DOHH2 (cell line): ENCODE results near the gene SERP2.

Experiments
- H3F3A ChIP-seq: fragments of 200-600 bp; sonication (generic), shearing (Covaris generic); 2 replicates; pipeline ENCODE4 v1.6.0; 2016; ENCODE audit warnings: antibody characterized with exemption, mild to moderate bottlenecking; ENCODE audit not compliant: control insufficient read depth, insufficient read depth
- H3K27ac ChIP-seq: fragments of 200-600 bp; sonication (generic); 2 replicates; pipeline ENCODE4 v1.5.1; 2014; ENCODE audit warnings: low read depth, mild to moderate bottlenecking, low read length, moderate library complexity
- H3K27me3 ChIP-seq: fragments of 200-600 bp; sonication (generic); 2 replicates; pipeline ENCODE4 v1.6.1; 2014; ENCODE audit warnings: mild to moderate bottlenecking, low read length, mixed read lengths; ENCODE audit not compliant: control insufficient read depth
- H3K36me3 ChIP-seq: fragments of 200-600 bp; sonication (generic); 2 replicates; pipeline ENCODE4 v1.6.1; 2014; ENCODE audit warnings: mild to moderate bottlenecking, low read length, moderate library complexity, mixed read lengths; ENCODE audit not compliant: control insufficient read depth
- H3K4me1 ChIP-seq: fragments of 200-600 bp; sonication (generic); 2 replicates; pipeline ENCODE4 v1.6.1; 2014; ENCODE audit warnings: mild to moderate bottlenecking, low read length, mixed read lengths; ENCODE audit not compliant: control insufficient read depth
- H3K4me2 ChIP-seq: fragments of 200-600 bp; sonication (generic); 2 replicates; pipeline ENCODE4 v1.6.0; 2014; ENCODE audit warnings: mild to moderate bottlenecking, low read length, moderate library complexity
- H3K4me3 ChIP-seq: fragments of 200-600 bp; sonication (generic); 2 replicates; pipeline ENCODE4 v1.5.1; 2014; ENCODE audit warnings: mild to moderate bottlenecking, low read length, mixed read lengths
- H3K79me2 ChIP-seq: fragments of 200-600 bp; sonication (generic); 2 replicates; pipeline ENCODE4 v1.6.1; 2014; ENCODE audit warnings: mild to moderate bottlenecking, low read length, mixed read lengths; ENCODE audit not compliant: control insufficient read depth
- H3K9me2 ChIP-seq: fragments of 200-600 bp; sonication (generic); replicated peaks from 2 replicates; pipeline ENCODE4 v1.6.1; 2014; ENCODE audit warnings: mild to moderate bottlenecking, low read length, mixed read lengths; ENCODE audit not compliant: control insufficient read depth
- H3K9me3 ChIP-seq: fragments of 200-600 bp; sonication (generic); 2 replicates; pipeline ENCODE4 v1.6.1; 2014; ENCODE audit warnings: antibody characterized with exemption, low read length, mixed read lengths; ENCODE audit not compliant: control insufficient read depth, insufficient read depth
- H4K20me1 ChIP-seq: fragments of 200-600 bp; sonication (generic); 2 replicates; pipeline ENCODE4 v1.6.0; 2014; ENCODE audit warnings: low read depth, mild to moderate bottlenecking, antibody characterized with exemption, low read length, moderate library complexity; ENCODE audit not compliant: control insufficient read depth, insufficient read depth
- EZH2phosphoT487 ChIP-seq: fragments of 200-600 bp; sonication (generic); IDR thresholded peaks from 2 replicates; pipeline ENCODE4 v1.6.1; 2017; ENCODE audit warnings: borderline replicate concordance, mild to moderate bottlenecking, antibody characterized with exemption, low read length, moderate library complexity, mixed read lengths
- TF ChIP-seq, protein P1 (sequence below): fragments of 200-600 bp; sonication (generic); IDR thresholded peaks from one replicate; pipeline ENCODE4 v1.5.1; 2014; ENCODE audit warnings: antibody characterized with exemption, mild to moderate bottlenecking, low read depth, low read length; ENCODE audit not compliant: poor library complexity, severe bottlenecking

Gene SERP2

DNA sequence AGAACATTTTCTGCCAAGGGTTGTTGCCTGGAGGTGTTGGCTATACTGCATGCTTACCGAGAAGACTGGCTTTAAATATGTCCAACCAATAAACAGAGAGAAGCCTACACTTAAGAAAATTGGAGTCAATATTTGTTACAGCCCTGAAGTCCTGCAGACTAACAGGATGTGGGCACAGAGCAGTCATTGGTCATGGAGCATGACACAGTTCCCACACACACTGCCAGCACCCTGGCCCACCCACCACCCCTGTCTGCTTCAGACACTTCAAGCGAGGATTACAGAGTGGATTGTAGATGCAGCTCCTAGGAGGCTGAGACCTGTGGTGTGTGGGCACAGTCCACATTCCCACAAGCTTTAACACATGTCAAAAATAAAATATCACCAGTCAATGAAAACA is 21.0 kb upstream of the SERP2 start:
- Histone ChIP-seq H3K4me3 (peak overlapping the region; percentile 59), H3K9me2 (no peaks in the 10 kb centered on the region), H3K27ac (peak overlapping the region; percentile 41), H3K27me3 (no peaks in the 10 kb centered on the region), H4K20me1 (no peaks in the 10 kb centered on the region), H3K36me3 (no peaks in the 10 kb centered on the region), H3K9me3 (no peaks in the 10 kb centered on the region), H3F3A (peaks cover 3% of the 10 kb centered on the region; the same call in 1 of the 2 replicates), H3K79me2 (no peaks in the 10 kb centered on the region), H3K4me1 (peaks cover 44% of the 10 kb centered on the region), H3K4me2 (peak overlapping the region; percentile 78)
- TF ChIP-seq, protein P1, sequence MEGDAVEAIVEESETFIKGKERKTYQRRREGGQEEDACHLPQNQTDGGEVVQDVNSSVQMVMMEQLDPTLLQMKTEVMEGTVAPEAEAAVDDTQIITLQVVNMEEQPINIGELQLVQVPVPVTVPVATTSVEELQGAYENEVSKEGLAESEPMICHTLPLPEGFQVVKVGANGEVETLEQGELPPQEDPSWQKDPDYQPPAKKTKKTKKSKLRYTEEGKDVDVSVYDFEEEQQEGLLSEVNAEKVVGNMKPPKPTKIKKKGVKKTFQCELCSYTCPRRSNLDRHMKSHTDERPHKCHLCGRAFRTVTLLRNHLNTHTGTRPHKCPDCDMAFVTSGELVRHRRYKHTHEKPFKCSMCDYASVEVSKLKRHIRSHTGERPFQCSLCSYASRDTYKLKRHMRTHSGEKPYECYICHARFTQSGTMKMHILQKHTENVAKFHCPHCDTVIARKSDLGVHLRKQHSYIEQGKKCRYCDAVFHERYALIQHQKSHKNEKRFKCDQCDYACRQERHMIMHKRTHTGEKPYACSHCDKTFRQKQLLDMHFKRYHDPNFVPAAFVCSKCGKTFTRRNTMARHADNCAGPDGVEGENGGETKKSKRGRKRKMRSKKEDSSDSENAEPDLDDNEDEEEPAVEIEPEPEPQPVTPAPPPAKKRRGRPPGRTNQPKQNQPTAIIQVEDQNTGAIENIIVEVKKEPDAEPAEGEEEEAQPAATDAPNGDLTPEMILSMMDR: no peak
- TF ChIP-seq EZH2phosphoT487: no peak

- H3K27ac ChIP-seq: no peak overlapping the region
- H3K9me3 ChIP-seq: no peaks in the 10 kb centered on the region
- no peaks in the 10 kb centered on the region for H3K79me2 ChIP-seq
- peaks cover 61% of the 10 kb centered on the region for H3K4me1 ChIP-seq
- H3K27me3 ChIP-seq: no peaks in the 10 kb centered on the region
- peaks cover 3% of the 10 kb centered on the region; the same call in 1 of the 2 replicates for H3F3A ChIP-seq
- H3K4me3 ChIP-seq: no peak overlapping the region
- no peaks in the 10 kb centered on the region for H3K36me3 ChIP-seq
- no peak overlapping the region for H3K4me2 ChIP-seq
- H4K20me1 ChIP-seq: no peaks in the 10 kb centered on the region
- no peaks in the 10 kb centered on the region for H3K9me2 ChIP-seq
- TF ChIP-seq, protein P1: no peak
- TF ChIP-seq EZH2phosphoT487: no peak
These were observed 19.3 kb upstream of the SERP2 start for GRCh38 chr13:44354331-44354730.

- Histone ChIP-seq H3K79me2 (no peaks in the 10 kb centered on the region), H3K4me2 (no peak overlapping the region), H3K9me3 (no peaks in the 10 kb centered on the region), H3K4me3 (no peak overlapping the region), H3F3A (peaks cover 3% of the 10 kb centered on the region; the same call in 1 of the 2 replicates), H3K27me3 (no peaks in the 10 kb centered on the region), H3K4me1 (peaks cover 66% of the 10 kb centered on the region), H3K36me3 (no peaks in the 10 kb centered on the region), H4K20me1 (no peaks in the 10 kb centered on the region), H3K27ac (no peak overlapping the region), H3K9me2 (no peaks in the 10 kb centered on the region)
- TF ChIP-seq, protein P1: no peak
- no peak for TF ChIP-seq EZH2phosphoT487
These were observed 18.7 kb upstream of the SERP2 start for GRCh38 chr13:44354884-44355283.

GRCh38 chr13:44355621-44356020 is 18.0 kb upstream of the SERP2 start:
- Histone ChIP-seq H3K9me3 (no peaks in the 10 kb centered on the region), H3K4me3 (no peak overlapping the region), H3K79me2 (no peaks in the 10 kb centered on the region), H3K4me2 (no peak overlapping the region), H3K4me1 (peaks cover 67% of the 10 kb centered on the region), H3K9me2 (no peaks in the 10 kb centered on the region), H3F3A (peaks cover 3% of the 10 kb centered on the region; the same call in 1 of the 2 replicates), H4K20me1 (no peaks in the 10 kb centered on the region), H3K36me3 (no peaks in the 10 kb centered on the region), H3K27me3 (no peaks in the 10 kb centered on the region), H3K27ac (no peak overlapping the region)
- no peak for TF ChIP-seq EZH2phosphoT487
- TF ChIP-seq, protein P1: no peak
